HG03354 (cell line): ENCODE measurements around the gene PPP1R1B.

ENCODE experiments used
- ATAC-seq: cut with Tn5 transposase; IDR thresholded peaks from one replicate; pipeline ENCODE4 v1.9.1; 2021; ENCODE audit warnings: mild to moderate bottlenecking; ENCODE audit not compliant: unreplicated experiment, poor library complexity, severe bottlenecking

The PPP1R1B gene

DNA sequence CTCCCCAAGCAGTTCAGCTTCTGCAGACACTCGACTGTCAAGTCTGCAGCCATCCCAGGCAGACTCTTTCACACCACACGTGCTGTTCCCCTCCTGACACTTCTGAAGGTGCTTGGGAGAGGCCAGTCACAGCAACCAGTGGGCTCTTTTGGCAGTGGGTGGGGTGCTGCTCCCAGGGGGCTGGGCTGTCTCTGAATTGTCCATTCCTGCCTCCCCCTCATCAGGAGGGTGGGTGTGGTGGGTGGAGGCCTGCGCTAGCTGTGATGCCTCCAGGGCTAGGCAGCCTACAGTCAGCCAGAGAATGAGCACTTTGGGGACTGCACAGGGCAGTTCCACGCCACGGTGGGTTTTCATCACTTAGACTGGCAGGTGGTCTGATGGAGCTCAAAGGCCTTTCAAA lies 20.5 kb downstream of the PPP1R1B start:
- no peak for ATAC-seq

DNA sequence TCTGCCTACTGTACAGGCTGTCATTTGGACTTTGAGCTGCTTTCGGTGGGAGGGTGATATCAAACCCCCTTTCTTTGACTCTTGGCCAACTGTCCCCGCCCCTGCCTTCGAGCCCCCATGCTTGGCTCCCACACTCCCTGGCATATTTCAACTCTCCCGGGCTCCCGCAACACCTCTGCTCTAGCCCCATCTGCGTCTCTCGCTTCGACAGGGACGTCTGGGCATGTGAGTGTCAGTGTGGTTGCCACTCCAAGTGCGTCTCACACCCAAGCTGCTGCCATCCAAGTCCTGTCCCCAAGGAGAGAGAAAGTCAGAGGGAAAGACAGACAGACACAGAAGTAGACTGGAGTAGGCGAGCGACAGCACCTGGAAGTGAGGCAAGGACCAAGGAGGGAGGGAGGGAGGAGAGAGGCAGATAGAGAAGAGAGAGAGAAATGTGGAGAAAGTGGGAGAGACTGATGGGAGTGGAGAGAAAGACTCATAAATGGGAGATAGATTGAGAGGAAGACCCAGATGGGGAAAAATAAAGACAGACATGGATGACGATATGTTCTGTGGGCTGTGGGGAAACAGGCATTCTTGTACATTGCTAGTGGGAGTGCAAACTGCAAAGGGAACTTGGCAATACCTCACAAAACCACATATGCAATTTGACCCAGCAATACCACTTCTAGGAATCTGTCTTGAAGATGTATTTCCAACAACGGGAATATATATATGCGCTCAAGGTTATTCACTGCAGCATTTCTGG lies 22.0 kb downstream of the PPP1R1B start:
- no peak for ATAC-seq

DNA sequence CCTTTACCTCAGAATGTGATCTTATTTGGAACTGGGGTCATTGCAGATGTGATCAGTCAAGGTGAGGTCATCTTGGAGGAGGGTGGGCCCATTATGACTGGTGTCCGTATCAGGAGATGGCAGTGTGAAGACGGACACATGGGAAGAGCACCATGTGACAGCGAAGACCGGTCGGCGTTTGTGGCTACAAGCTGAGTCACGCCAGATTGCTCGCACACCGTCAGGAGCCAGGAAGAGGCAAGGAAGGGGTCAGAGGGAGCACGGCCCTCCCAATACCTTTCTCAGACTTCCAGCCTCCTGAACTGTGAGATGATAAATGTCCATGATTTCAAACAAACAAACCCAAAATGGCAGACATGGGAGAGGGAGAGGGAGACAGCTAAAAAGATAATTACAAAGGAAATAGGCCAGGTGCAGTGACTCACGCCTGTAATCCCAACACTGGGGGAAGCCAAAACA lies 23.4 kb downstream of the PPP1R1B start:
- ATAC-seq: no peak

DNA sequence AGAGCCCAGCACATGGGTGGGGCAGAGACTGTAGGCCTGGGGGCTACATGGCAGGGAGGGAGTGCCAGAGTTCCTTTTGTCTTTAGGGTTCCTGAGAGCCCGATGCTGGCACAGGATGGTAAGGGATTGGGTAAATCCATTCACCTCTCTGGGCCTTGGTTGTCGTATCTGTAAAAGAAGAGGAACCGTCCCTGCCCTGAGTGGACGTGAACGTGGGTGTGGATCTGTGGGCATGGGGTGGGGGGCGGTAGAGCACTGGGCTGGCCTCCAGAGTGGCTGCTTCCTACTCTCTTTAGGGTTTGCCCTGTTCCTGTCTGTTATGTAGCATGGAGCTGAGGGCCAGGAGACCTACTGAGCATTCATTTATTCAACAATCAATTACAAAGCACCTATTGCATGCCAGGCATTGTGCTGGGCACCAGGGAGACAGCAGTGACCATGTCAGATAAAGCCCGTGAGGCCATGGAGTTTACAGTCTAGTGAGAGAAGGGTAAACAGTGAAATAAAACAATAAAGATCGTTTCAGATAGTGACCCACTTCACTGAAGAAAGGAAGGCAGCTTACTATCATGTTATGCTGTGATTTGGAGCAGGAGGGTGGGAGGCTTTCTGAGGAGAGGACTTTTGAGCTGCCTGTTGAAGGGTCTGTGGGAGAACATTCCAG lies 25.3 kb downstream of the PPP1R1B start:
- ATAC-seq: no peak

DNA sequence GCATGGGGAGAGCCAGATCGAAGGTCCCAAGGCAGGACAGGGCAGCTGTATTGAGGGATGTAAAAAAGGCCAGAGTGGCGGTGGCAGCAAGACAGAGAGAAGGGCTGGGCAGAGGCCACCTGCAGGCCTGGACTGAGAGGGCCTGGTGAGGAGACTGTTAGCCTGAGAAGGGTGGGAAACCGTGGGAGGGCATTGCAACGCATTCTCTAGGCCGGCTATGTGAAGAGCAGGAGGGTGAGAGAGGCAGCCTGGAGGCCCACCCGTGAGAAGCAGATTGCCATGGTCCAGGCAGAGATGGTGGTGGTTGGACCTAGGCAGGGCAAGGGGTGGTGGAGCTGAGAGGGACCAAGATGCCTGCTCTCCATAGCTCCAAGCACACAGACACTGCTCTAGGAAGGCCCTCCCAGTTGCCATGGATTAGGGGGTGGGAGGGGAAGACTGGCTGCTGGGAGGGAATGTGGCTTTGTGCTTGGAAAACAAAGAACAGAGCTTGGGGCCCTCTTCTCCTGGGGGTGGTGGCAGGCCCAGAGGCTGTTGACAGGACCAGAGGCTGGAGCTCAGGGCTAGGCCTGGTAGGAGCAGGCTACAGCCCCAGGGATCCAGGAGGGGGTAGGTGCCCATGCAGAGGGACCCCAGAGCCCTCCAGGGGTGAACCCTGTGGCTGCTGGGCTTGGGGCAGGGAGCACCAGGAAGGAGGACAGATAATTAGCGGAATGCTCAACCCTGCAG lies 26.0 kb downstream of the PPP1R1B start:
- ATAC-seq: no peak

DNA sequence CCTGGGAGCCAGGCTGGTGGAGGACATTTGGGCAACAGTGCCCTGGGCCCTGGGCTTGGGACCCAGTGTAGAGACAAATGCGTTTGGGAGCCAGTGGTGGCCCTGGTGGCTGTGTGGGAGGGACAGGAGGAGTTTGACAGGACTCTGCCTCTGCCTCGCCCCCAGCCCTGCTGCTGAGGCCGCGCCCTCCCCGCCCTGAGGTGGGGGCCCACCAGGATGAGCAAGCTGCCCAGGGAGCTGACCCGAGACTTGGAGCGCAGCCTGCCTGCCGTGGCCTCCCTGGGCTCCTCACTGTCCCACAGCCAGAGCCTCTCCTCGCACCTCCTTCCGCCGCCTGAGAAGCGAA lies 26.5 kb downstream of the PPP1R1B start:
- no peak for ATAC-seq

DNA sequence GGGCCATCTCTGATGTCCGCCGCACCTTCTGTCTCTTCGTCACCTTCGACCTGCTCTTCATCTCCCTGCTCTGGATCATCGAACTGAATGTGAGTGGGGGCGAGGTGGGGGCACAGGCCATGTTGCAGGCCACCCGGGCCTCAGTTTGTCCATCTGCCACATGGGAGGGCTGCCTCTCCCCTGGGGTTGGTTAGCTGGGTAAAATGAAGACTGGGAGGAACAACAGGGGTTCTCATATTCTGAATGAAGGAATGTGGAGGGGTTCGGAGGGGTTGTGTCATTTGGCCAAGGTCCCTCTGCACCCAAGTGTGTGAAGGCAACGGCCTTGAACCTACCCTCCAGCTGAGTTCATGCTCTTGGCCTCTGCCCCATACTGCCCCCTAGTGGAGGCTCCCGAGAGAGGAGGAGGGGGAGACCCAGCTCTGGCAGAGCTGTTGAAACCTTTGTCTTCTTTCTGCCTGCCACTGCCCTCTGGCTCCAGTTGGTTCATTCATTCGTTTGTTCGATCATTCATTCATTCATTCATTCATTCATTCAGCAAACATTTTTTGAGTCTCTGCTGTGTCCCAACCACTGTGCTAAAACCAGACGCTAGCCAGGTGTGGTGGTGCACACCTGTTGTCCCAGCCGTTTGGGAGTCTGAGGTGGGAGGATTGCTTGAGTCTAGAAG lies 27.0 kb downstream of the PPP1R1B start:
- no peak for ATAC-seq

DNA sequence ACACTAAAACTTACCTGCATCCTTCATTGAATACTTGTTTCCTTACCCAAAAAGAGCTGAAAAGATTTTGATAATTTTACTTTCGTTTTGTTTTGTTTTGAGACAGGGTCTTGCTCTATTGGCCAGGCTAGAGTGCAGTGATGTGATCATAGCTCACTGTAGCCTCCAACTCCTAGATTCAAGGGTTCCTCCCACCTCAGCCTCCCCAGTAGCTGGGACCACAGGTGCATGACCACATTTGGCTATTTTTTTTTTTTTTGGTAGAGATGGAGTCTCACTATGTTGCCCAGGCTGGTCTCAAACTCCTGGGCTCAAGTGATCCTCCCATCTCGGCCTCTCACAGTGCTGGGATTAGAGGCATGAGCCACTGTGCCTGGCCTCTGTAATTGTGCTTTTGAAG lies 28.4 kb downstream of the PPP1R1B start:
- no peak for ATAC-seq

DNA sequence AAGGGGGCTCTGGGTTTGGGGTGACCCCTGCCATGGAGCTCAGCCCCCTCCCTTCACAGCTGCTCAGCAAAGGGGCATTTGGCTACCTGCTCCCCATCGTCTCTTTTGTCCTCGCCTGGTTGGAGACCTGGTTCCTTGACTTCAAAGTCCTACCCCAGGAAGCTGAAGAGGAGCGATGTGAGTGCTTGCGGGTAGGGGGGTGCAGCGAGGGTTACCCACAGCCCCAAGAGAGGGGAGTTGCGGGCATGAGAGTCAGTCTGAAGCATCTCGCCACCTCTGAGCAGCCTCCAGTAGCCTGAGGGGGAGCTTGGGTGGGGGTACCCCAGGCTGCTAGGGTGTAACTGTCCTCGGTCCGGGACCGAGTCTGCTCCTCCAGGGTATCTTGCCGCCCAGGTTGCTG lies 31.6 kb downstream of the PPP1R1B start:
- ATAC-seq: no peak

DNA sequence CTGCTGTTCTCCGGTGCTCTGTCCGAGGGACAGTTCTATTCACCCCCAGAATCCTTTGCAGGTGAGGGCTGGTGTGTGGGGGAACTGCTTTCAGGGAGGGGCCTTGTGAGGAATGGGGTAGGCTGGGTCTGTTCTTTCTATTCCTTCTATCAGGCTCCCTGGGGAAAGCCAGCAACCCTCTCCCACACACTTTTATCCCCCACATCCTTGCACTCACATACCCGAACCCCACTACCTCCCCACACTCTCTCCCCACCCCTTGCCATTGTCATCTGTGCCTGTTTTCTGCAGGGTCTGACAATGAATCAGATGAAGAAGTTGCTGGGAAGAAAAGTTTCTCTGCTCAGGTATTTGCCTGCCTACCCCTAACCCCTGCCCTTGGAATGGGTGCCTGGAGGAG lies 32.0 kb downstream of the PPP1R1B start:
- no peak for ATAC-seq

DNA sequence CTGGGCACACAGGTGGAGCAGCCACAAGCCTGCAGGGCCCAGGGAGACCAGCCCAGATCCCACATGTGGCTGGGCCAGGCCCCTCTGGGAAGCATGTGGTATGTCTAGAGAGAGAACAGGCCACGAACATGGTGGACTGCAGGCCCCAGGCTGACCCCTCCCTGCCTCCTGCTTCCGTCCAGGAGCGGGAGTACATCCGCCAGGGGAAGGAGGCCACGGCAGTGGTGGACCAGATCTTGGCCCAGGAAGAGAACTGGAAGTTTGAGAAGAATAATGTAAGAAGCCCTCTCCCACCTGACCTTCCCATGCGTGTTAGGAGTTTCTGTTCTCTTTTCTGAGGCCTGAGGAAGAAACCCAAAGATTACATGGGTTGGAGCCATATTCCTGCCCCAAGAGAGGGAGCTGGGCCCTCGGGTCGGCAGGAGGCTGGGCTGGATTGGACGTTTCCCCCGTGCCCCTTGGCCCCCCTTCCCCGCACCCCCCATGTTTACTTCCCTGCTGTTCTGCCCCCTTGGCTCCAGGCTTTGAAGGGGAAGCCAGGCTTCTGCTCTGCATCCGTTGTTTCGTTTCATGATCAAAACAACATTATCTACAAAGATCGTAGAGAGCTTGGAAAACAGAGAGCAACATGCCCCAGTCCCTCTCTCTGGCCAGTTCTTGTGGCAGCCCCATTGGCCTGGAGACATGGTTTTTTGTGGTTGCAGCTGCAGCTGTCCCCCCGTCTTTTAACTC lies 32.7 kb downstream of the PPP1R1B start:
- ATAC-seq: no peak

DNA sequence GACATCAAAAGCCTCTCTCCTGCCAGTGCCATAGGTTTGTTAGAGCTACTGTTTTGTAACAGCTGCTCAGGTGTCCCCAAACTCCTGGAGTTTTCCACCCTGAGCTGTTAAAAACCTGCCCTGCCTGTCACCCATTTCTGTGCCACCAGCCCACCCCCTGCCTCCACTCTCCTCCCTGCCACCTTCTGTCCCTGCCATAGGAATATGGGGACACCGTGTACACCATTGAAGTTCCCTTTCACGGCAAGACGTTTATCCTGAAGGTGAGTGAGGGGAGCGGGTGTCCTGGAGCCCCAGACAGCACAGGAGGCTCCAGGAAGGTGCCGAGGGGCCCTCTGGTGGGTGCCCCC lies 33.2 kb downstream of the PPP1R1B start:
- no peak for ATAC-seq

DNA sequence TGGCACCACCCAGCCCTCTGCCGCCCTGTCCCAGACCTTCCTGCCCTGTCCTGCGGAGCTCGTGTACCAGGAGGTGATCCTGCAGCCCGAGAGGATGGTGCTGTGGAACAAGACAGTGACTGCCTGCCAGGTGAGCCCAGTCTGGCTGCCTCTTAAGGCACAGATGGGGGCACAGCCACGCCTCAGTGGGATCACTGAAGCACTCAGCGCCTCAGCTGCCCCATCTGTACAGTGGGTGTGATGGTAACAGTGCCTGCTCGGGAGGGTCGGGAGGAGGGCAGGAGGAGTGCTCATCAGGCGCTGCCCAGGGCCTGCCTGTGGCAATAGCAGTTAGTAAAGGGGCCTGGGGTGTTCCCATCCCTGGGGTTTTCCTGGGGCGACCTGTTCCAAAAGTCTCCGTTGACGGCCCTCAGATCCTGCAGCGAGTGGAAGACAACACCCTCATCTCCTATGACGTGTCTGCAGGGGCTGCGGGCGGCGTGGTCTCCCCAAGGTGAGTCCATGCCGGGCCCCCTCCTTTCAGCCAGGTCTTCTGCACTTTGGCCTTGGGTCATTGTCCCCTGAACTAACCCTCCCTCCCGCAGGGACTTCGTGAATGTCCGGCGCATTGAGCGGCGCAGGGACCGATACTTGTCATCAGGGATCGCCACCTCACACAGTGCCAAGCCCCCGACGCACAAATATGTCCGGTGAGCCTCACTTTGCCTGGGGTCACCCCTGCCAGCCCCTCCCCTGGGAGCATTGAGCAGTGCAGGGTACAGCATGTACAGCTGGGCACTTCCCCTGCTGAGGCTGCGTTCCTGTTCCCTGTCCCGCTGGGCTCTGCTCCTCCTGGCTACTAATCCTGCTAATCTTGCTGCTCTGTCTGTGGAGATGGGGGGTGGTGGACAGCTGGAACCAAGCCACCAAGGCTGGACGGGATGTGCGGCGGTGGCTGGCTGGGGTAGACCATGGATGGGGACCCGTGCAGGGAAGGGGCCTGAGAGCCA lies 33.9 kb downstream of the PPP1R1B start:
- ATAC-seq: no peak

DNA sequence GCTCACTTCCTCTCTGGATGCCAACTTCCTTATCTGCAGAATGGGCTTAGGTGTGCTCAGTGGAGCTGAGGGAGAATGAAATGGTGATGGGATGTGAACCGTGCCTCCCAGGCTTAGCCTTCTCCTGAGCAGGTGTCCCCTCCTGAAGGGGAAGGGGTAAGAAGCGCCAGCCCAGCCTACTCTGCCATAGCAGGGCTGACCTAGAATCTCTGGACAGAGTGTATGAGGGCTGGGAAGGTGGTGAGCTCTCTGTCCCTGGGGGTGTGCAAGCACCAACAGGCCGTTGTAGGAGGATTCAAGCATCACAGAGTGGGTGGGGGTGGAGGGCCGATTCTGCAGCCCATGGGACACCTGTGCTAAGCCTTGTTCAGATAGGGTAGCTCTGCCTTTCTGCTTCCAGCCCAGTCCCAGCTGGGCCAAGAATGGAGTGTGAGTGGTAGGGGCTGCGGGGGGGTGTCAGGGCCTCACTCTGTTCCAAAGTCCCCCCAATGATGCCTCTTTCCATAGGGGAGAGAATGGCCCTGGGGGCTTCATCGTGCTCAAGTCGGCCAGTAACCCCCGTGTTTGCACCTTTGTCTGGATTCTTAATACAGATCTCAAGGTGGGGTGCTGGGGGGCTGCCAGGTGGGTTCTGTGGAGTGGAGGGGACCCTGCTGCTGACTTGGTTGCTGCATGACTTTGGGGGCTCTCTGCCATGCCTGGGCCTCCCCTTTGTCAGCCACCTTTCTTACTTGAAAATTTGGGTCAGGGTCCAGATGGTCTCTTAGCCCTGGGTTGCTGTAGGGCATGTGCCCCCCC lies 35.2 kb downstream of the PPP1R1B start:
- no peak for ATAC-seq

DNA sequence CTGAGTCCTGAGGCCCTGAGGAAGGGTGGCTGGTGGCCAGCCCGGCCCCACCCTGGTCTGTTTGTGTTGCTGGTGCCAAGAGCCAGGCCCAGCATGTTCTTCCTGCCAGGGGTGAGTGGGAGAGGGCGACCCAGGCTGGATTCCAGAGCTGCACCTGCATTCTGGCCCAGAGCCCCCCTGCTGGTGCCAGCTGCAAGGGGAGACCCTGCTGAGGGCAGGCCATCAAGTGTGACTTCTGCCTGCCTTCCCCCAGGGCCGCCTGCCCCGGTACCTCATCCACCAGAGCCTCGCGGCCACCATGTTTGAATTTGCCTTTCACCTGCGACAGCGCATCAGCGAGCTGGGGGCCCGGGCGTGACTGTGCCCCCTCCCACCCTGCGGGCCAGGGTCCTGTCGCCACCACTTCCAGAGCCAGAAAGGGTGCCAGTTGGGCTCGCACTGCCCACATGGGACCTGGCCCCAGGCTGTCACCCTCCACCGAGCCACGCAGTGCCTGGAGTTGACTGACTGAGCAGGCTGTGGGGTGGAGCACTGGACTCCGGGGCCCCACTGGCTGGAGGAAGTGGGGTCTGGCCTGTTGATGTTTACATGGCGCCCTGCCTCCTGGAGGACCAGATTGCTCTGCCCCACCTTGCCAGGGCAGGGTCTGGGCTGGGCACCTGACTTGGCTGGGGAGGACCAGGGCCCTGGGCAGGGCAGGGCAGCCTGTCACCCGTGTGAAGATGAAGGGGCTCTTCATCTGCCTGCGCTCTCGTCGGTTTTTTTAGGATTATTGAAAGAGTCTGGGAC lies 36.0 kb downstream of the PPP1R1B start:
- ATAC-seq: no peak

DNA sequence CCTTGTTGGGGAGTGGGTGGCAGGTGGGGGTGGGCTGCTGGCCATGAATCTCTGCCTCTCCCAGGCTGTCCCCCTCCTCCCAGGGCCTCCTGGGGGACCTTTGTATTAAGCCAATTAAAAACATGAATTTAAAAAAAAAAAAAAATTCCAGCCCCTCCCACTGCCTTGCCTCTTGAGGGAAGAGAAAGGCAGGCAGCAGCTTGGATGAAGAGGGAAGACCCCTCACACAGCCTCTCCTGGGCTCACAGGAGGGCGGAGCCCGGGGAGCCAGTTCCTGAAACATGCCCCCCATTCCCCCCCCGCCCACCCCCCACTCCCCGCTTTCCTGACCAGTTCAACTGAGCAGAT lies 36.6 kb downstream of the PPP1R1B start:
- no peak for ATAC-seq
